Neural crest cell (in vitro differentiated cells): ENCODE data around the gene THAP9. TPM values are rescaled to one million over a fixed set of nuclear protein-coding genes. Genes with fewer than 3 reads are reported as not detected.

Experiments
- DNase-seq: peaks from one replicate; pipeline ENCODE4 v3.0.0; 2021; ENCODE audit warnings: low read depth, mixed read lengths, low spot score
- H3K27ac Mint-ChIP-seq: one replicate; pipeline ENCODE4 v1.8.0; 2021; ENCODE audit warnings: mild to moderate bottlenecking, mixed read lengths; ENCODE audit not compliant: unreplicated experiment
- H3K27me3 Mint-ChIP-seq: 2 replicates; pipeline ENCODE4 v1.8.0; 2021; ENCODE audit warnings: low read depth, mild to moderate bottlenecking, mixed read lengths
- H3K36me3 Mint-ChIP-seq: 2 replicates; pipeline ENCODE4 v1.8.0; 2021; ENCODE audit warnings: low read depth, mild to moderate bottlenecking, mixed read lengths
- H3K4me1 Mint-ChIP-seq: 2 replicates; pipeline ENCODE4 v1.8.0; 2021; ENCODE audit warnings: mixed read lengths
- H3K4me3 Mint-ChIP-seq: one replicate; pipeline ENCODE4 v1.8.0; 2021; ENCODE audit warnings: mild to moderate bottlenecking, mixed read lengths
- H3K9me3 Mint-ChIP-seq: 2 replicates; pipeline ENCODE4 v1.8.0; 2021; ENCODE audit warnings: mixed read lengths
- CTCF ChIP-seq: fragments of 200-600 bp; sonication (generic); conservative IDR thresholded peaks from 2 replicates; pipeline ENCODE4 v1.5.0; 2021; ENCODE audit warnings: antibody characterized with exemption, mild to moderate bottlenecking
- total RNA-seq: library from RNA; stranded (reverse); gene quantifications from 2 replicates; pipeline ENCODE4 v1.2.1, GENCODE V29; 2021

The THAP9 gene
- total RNA-seq, 1 donor from 2014 or later, result 11.6 TPM

- Mint-ChIP-seq H3K4me3 (no peak overlapping the region), H3K27ac (no peak overlapping the region), H3K27me3 (no peaks in the 10 kb centered on the region), H3K4me1 (no peaks in the 10 kb centered on the region), H3K36me3 (peaks cover 6% of the 10 kb centered on the region), H3K9me3 (no peaks in the 10 kb centered on the region)
- no peak for TF ChIP-seq CTCF
- DNase-seq, result no peak
Observed at GRCh38 chr4:82948647-82949204, 48.2 kb downstream of the THAP9 start.

- H3K4me3 Mint-ChIP-seq, result no peak overlapping the region
- no peak for DNase-seq
- H3K4me1 Mint-ChIP-seq, result no peaks in the 10 kb centered on the region
- H3K27ac Mint-ChIP-seq, result no peak overlapping the region
- H3K9me3 Mint-ChIP-seq, result no peaks in the 10 kb centered on the region
- TF ChIP-seq CTCF, result no peak
- no peaks in the 10 kb centered on the region for H3K27me3 Mint-ChIP-seq
- H3K36me3 Mint-ChIP-seq, result peaks cover 6% of the 10 kb centered on the region
Observed at GRCh38 chr4:82951196-82951595, 50.7 kb downstream of the THAP9 start.

GRCh38 chr4:82954212-82954611 is 53.7 kb downstream of the THAP9 start:
- no peak overlapping the region for H3K4me3 Mint-ChIP-seq
- TF ChIP-seq CTCF, result no peak
- peaks cover 4% of the 10 kb centered on the region for H3K36me3 Mint-ChIP-seq
- H3K27me3 Mint-ChIP-seq, result no peaks in the 10 kb centered on the region
- H3K9me3 Mint-ChIP-seq, result no peaks in the 10 kb centered on the region
- H3K27ac Mint-ChIP-seq, result no peak overlapping the region
- no peak for DNase-seq
- no peaks in the 10 kb centered on the region for H3K4me1 Mint-ChIP-seq

GRCh38 chr4:82957045-82957444 is 56.5 kb downstream of the THAP9 start:
- Mint-ChIP-seq H3K27ac (no peak overlapping the region), H3K27me3 (no peaks in the 10 kb centered on the region), H3K9me3 (no peaks in the 10 kb centered on the region), H3K36me3 (no peaks in the 10 kb centered on the region), H3K4me1 (no peaks in the 10 kb centered on the region), H3K4me3 (no peak overlapping the region)
- no peak for TF ChIP-seq CTCF
- DNase-seq, result no peak

GRCh38 chr4:82965763-82966162 is 65.2 kb downstream of the THAP9 start:
- Mint-ChIP-seq H3K27me3 (no peaks in the 10 kb centered on the region), H3K36me3 (peaks cover 21% of the 10 kb centered on the region), H3K4me3 (no peak overlapping the region), H3K4me1 (no peaks in the 10 kb centered on the region), H3K9me3 (no peaks in the 10 kb centered on the region), H3K27ac (no peak overlapping the region)
- no peak for TF ChIP-seq CTCF
- no peak for DNase-seq
